Osteocyte (in vitro differentiated cells): Measurements from ENCODE around the gene ADD2. TPM values are rescaled to one million over a fixed set of nuclear protein-coding genes. Genes with fewer than 3 reads are reported as not detected.

ENCODE experiments used
- DNase-seq: peaks from one replicate; pipeline ENCODE4 v3.0.0; 2021; ENCODE audit warnings: mixed read lengths; ENCODE audit not compliant: unreplicated experiment; ENCODE audit errors: extremely low spot score
- H3K27ac Mint-ChIP-seq: one replicate; pipeline ENCODE4 v1.8.0; 2021; ENCODE audit warnings: mild to moderate bottlenecking, mixed read lengths; ENCODE audit not compliant: unreplicated experiment
- H3K27me3 Mint-ChIP-seq: one replicate; pipeline ENCODE4 v1.8.0; 2021; ENCODE audit warnings: mixed read lengths; ENCODE audit not compliant: unreplicated experiment
- H3K36me3 Mint-ChIP-seq: one replicate; pipeline ENCODE4 v1.8.0; 2021; ENCODE audit warnings: mixed read lengths; ENCODE audit not compliant: unreplicated experiment
- H3K4me1 Mint-ChIP-seq: one replicate; pipeline ENCODE4 v1.8.0; 2021; ENCODE audit warnings: mixed read lengths; ENCODE audit not compliant: unreplicated experiment
- H3K4me3 Mint-ChIP-seq: one replicate; pipeline ENCODE4 v1.8.0; 2021; ENCODE audit warnings: mild to moderate bottlenecking, moderate library complexity, mixed read lengths; ENCODE audit not compliant: unreplicated experiment
- H3K9me3 Mint-ChIP-seq: one replicate; pipeline ENCODE4 v1.8.0; 2021; ENCODE audit warnings: mixed read lengths; ENCODE audit not compliant: unreplicated experiment
- total RNA-seq: library from RNA; stranded (reverse); gene quantifications from 2 replicates; pipeline ENCODE4 v1.2.1, GENCODE V29; 2021
- TF ChIP-seq, protein P1 (sequence below): fragments of 200-600 bp; sonication (generic); IDR thresholded peaks from 2 replicates; pipeline ENCODE4 v1.5.0; 2021; ENCODE audit warnings: antibody characterized with exemption, mild to moderate bottlenecking, moderate library complexity

Gene ADD2
- total RNA-seq, 1 donor from 2014 or later, result not detected

DNA sequence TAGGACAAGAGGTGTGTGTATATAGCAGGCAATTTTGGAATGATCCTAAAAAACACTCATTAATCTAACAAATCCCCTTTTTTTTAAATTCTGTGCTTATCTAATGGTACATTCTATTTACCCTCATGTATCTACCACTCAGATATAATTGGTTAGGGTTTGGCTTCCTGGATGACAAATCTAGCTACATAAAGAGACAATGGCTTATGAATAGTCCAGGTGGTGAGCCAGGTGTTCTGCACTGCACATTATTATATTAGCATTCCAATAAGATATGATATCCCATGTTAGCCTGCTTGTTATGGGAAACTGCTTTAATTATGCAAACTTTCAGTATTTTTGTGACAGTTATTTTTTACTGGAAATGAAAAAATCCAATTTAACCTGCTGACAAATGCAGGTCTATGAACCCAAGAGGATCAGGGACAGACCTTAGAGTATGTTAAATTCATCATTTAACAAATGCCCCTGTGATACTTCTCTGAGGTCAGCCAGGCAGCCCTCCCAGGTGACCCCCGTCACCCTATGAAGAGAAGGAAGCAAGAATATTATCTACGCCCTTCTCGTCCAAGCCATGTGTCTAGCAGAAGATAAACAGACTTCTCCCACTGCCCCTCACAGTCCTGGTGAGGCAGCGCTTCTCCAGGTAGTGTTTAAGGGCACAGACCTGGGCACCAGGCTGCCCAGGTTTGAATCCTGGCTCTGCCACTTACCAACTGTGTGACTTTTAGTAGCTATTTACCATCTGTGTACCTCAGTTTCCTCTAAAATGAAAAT, 83.0 kb downstream of the ADD2 start:
- Mint-ChIP-seq H3K4me1 (no peaks in the 10 kb centered on the region), H3K36me3 (no peaks in the 10 kb centered on the region), H3K9me3 (no peaks in the 10 kb centered on the region), H3K27me3 (peaks cover 4% of the 10 kb centered on the region), H3K27ac (no peak overlapping the region), H3K4me3 (no peak overlapping the region)
- DNase-seq, result no peak
- TF ChIP-seq, protein P1, sequence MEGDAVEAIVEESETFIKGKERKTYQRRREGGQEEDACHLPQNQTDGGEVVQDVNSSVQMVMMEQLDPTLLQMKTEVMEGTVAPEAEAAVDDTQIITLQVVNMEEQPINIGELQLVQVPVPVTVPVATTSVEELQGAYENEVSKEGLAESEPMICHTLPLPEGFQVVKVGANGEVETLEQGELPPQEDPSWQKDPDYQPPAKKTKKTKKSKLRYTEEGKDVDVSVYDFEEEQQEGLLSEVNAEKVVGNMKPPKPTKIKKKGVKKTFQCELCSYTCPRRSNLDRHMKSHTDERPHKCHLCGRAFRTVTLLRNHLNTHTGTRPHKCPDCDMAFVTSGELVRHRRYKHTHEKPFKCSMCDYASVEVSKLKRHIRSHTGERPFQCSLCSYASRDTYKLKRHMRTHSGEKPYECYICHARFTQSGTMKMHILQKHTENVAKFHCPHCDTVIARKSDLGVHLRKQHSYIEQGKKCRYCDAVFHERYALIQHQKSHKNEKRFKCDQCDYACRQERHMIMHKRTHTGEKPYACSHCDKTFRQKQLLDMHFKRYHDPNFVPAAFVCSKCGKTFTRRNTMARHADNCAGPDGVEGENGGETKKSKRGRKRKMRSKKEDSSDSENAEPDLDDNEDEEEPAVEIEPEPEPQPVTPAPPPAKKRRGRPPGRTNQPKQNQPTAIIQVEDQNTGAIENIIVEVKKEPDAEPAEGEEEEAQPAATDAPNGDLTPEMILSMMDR, result no peak

DNA sequence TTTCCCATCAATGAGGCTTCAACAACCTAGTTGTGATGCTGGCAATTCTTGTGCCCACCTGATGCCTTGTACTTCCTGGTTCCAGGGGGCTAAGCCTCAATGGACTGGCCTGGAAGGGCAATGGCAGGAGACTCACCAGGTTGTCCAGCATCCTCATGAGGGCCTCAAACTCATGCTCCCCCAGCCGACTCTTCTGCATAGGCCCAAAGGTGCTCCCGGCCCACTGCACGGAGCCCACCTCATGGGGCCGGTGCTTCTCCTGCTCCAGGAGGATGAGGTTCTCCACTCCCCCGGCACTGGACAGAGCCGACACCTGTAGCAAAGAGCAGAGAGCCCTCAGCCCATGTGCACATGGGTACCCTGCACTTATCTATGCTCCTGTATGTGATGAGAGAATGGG, 84.5 kb downstream of the ADD2 start:
- TF ChIP-seq, protein P1, result no peak
- Mint-ChIP-seq H3K4me1 (no peaks in the 10 kb centered on the region), H3K27me3 (peaks cover 4% of the 10 kb centered on the region), H3K9me3 (no peaks in the 10 kb centered on the region), H3K27ac (no peak overlapping the region), H3K36me3 (no peaks in the 10 kb centered on the region), H3K4me3 (no peak overlapping the region)
- DNase-seq, result no peak

DNA sequence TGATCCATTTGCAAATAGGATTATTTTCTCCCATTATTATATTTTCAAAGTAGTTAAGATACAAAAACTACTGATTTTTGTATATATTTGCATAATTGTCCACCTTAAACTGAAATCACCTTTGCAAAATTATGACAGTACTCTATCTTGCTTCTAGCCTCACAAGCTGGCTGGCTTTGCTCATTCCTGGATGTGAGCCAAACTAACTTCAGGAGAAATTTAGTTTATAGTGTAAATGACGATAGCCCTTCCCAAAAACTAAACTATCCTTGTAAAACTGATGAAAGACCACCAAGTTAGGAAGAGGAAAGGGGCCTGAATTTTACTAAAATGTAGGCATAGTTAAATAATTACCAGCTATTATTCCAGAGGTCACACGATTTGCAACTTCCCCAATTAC, 87.3 kb downstream of the ADD2 start:
- no peak overlapping the region for H3K4me3 Mint-ChIP-seq
- no peaks in the 10 kb centered on the region for H3K36me3 Mint-ChIP-seq
- no peaks in the 10 kb centered on the region for H3K4me1 Mint-ChIP-seq
- H3K27me3 Mint-ChIP-seq, result peaks cover 4% of the 10 kb centered on the region
- TF ChIP-seq, protein P1, result no peak
- no peaks in the 10 kb centered on the region for H3K9me3 Mint-ChIP-seq
- no peak overlapping the region for H3K27ac Mint-ChIP-seq
- no peak for DNase-seq

DNA sequence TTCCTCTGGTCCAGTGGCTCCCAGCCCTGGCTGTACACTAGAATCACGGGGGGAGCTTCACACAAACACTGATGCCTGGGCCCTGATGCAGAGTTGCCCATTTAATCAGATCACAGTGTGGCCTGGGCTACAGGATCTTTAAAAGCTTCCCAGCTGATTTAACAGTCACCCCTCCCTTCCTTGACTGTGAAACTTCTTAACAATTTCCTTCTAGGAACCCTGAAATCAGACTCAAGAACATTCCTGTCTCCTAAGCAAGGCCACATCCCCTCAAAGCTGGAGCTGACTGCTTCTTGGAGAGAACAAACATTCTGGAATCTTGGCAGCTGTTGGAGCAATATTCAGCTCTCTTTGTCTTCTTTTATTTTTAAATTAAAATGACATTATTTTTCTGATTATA, 88.7 kb downstream of the ADD2 start:
- Mint-ChIP-seq H3K4me1 (no peaks in the 10 kb centered on the region), H3K27me3 (peaks cover 4% of the 10 kb centered on the region), H3K36me3 (no peaks in the 10 kb centered on the region), H3K9me3 (no peaks in the 10 kb centered on the region), H3K27ac (no peak overlapping the region), H3K4me3 (no peak overlapping the region)
- TF ChIP-seq, protein P1, result no peak
- no peak for DNase-seq

DNA sequence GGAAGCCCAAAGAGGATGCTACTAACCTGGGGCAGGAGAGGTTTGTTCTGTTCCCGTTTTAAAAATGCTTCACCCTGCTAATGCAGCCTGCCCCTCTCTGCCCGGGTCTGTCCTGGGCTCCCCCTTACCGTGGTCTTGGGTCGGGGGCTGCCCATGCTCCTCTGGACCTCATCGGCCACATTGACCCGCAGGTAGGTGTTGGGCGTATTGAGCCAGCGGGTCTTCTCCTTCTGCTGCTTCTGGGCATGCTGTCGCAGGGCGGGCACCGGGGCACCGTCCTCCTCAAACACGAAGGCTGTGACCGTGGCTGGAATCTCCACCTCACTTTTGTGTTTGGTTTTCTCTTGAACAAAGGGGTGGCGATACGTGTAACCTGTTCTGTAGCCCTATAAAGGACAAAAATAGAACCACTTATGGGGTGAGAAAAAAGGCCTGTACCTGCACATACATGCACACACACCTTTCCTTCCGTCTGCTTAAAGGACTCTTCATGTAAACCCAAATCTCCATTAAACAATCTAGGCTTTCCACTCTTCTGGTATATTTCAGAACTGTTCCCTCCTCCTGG, 89.3 kb downstream of the ADD2 start:
- TF ChIP-seq, protein P1, result no peak
- Mint-ChIP-seq H3K36me3 (no peaks in the 10 kb centered on the region), H3K4me3 (no peak overlapping the region), H3K27ac (no peak overlapping the region), H3K9me3 (no peaks in the 10 kb centered on the region), H3K4me1 (no peaks in the 10 kb centered on the region), H3K27me3 (peaks cover 4% of the 10 kb centered on the region)
- DNase-seq, result no peak
